HPDE6-E6E7 (cell line): ENCODE measurements around the gene IFNGR1.
"Not testable (repeated sequence)": the region's sequence is repeated elsewhere in the genome, so short reads cannot be mapped to it uniquely, and the experiment has no call there.

Experiments
- DNase-seq: peaks from one replicate; pipeline ENCODE4 v3.0.0; 2011; ENCODE audit warnings: missing footprints; ENCODE audit errors: extremely low spot score

IFNGR1 gene

DNA sequence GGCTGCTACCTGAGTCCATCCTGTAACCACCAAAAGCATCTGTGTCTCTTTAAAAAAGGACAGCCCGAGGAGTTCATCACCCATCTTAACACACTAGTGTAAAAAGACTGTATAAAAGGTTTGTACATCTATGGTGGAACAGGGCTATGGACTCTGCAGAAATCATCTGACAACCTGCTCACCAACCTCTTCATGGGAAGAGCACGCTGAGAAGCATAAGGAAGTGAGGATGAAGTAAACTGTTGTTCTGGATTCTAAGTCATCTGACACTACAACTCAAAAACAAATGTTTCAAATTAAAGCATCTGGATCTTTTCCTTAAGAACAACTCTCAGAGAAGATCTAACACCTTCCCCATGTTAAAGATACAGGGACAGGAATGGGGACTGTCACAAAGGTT, 5.4 kb downstream of the IFNGR1 start:
- no peak for DNase-seq

DNA sequence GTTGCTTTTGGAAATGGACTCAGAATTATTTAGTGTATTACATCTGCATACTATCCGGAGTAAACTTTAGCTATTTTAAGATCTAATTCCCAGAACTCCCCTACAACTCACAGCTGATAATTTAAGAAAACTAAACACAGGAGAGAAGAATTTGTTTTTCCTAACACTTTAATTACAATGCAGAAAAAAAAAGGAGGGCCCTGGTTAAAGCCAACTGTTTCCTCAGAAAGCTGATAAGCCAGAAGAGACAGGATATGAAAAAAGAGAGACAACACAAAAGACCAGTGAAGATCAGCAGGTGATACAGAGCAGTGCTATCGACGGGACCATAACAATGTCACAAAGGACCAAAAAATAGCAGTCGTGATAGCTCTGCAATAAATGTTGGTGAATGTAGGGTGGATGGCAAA, 5.8 kb downstream of the IFNGR1 start:
- DNase-seq: no peak

- no peak for DNase-seq
These were observed 7.3 kb downstream of the IFNGR1 start for GRCh38 chr6:137211910-137212309.

DNA sequence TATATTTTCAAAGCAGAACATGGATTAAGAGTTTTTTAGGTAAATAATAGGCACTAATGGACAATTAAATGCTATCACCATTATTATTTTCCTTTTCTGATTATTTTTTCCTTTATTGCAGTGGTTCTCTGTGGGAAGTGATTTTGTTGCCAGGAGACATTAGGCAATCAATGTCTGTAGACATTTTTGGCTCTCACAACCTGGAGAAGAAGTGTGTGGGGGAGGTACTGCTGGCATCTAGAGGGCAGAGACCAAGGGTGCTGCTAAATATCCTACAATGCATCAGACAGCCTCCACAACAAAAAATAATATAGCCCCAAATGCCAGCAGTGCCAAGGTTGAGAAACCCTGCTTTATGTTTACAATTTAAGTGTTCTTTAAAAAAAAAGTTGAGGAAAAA, 8.3 kb downstream of the IFNGR1 start:
- no peak for DNase-seq

- no peak for DNase-seq
These were observed 10.9 kb downstream of the IFNGR1 start for GRCh38 chr6:137208279-137208678.

DNA sequence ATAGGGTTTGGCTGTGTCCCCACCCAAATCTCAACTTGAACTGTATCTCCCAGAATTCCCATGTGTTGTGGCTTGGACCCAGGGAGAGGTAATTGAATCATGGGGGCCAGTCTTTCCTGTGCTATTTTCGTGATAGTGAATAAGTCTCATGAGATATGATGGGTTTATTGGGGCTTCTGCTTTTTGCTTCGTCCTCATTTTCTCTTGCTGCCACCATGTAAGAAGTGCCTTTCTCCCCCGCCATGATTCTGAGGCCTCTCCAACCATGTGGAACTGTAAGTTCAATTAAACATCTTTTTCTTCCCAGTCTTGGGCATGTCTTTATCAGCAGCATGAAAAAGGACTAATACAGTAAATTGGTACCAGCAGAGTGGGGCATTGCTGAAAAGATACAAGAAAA, 11.7 kb downstream of the IFNGR1 start:
- not testable (repeated sequence) for DNase-seq

DNA sequence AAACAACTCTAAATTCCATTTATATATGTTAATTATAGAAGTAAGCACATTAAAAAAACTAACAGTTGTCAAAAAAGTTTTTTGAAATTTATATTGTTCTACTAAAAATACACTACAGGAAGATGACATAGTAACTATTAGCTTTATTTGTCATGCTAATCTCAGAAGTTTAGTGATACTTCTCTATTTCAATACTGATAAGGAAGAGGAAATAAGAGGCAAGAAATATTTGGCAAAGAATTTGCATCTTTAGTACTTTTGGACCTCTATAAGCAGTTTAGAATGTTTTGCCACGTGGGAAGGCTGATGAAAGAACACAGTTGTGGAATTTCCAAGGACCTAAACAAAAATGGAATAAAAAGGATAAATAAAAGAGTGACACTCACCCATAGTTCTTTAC, 12.6 kb downstream of the IFNGR1 start:
- no peak for DNase-seq

- no peak for DNase-seq
These were observed 15.9 kb downstream of the IFNGR1 start for GRCh38 chr6:137203256-137203655.

DNA sequence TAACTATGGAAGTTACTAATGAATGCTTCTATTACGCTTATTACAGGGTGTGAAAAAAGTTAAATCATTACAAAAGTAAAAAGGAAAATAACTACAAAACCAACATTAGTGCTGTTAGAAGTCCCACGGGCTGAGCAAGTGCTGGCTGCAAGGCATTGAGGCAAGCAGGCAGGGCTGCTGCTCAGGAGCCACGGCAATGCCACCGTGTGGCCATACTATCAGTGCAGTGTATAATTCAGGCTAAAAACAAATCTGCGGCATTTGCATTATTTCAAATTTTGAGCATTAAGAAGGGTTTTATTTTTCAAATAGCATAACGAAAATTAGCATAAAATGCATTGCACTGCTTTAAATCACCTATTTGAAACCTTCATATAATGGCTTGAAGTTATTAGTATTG, 17.1 kb downstream of the IFNGR1 start:
- DNase-seq: no peak

DNA sequence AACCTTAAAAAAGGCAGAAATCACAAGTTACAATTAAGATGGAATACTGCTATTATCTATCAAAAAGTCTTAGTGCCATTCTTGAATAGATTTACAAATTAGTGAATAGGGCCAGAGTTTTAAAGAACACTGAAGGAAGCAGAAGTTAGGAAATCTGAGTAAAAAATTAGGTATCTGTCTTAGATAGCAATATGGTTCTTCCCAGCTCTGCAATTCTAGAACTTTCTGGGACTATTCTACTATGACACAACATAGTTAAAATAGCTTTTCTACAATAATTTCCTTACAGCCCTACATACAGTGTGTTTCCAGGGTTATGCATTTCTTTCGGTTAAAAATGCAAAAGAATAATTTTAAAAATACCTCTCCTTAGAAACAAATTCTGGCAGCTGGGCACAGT, 18.2 kb downstream of the IFNGR1 start:
- no peak for DNase-seq

DNA sequence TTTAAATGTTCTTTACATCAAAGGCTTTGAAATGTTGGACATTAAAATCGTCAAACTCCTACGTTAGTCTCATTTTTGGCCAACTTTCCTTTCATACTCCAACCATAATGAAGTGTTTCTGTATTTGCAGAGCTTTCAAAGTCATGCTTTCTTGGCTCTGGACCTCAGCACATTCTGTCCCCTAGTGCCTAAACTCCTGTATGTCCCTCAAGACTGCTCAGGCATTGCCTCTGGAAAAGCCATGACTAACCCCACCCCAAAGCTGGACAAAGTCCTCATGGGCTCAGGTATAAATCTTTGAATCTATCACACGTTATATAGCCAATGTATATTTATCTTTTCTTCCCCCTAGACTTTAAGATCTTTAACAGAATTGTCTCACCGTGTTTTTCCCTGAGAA, 18.9 kb downstream of the IFNGR1 start:
- DNase-seq: no peak

GRCh38 chr6:137197684-137198645, 21.2 kb downstream of the IFNGR1 start:
- no peak for DNase-seq

DNA sequence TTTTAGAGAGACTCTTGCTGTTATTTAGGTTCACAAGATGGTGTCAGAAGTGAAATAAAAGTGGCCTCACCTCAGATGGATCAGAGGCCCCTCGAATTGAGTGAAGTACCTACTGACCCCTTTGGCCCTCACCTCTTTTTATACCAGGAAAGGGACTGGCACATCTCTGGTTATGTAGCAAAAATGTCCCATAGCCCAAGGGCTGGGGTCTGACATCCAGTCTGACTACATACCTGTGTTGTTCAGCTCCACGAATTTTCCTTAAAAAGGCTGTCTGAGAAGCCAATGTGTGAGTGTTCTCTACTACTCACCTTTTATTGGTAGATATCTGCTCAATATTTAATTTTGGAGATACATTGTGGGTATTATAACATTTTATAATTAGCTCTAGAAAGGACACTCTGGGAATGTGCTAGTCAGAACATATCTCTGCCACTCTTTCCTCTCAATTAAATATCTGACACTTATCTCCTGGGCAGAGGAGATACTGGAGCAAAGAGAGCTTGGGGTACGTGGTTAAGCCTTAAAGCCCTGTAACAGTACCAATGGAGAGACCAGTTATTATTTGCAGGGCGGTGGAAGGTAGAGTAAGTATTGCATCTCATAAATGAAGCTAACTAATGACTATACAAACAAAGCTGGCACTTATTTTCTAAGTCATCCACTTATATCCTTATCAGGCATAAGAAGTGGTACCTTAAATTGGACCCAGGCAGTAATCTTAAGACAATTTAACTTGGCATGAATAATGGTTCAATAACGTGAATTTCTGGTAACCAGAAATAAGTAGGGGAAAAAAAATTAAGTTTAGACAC, 25.7 kb downstream of the IFNGR1 start:
- no peak for DNase-seq

DNA sequence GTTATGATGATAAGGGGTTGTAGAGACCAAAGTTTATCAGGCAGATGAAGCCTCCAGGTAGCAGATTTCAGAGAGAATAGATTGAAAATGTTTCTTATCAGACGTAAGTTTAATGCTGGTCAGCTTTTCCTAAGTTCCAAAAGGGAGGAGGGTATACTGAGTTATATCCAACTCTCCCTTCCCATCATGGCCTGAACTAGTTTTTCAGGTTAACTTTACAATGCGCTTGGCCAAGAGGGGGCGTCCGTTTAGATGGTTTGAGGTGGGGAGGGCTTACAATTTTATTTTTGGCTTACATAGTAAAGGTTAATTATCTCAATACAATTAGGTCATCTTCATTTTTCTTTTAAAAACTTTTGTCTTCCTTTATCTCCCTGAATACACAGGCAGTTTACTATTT, 26.4 kb downstream of the IFNGR1 start:
- no peak for DNase-seq

DNA sequence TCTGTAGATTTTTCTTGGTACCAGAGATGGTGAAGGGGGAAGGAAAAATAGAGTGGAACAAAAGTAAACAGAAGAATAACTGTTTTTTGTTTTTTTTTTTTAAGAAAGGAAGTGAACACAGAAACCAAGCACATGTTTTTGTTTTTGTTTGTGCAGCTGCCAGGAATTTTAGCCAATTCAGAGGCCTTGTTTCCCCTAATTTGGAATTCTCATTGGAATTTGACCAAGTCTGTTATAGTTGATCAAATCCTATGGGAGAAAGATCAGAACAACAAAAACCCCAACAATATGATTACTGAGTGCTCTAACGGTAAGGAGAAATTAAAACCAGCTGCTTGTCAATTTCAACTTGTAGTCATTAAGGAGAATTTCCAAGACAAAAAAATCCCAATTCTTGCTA, 27.5 kb downstream of the IFNGR1 start:
- no peak for DNase-seq

- DNase-seq: no peak
These were observed 27.9 kb downstream of the IFNGR1 start for GRCh38 chr6:137191236-137191635.

GRCh38 chr6:137190583-137191094, 28.5 kb downstream of the IFNGR1 start:
- no peak for DNase-seq

DNA sequence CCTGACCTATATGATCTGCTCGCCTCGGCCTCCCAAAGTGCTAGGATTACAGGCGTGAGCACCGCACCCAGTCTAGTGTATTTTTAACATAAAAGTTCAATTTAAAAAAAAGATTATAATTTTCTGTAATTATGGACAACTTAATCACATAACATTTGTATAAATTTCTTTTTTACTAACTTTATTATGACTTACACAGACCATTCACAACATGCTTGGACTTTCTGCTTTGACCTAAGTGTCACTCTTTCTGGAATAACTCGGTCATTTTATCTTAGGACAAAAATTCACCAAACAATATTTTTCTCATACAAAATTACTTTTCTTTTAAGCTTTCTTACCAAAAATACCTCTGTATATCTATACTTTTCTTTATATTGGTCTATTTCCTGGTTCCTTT, 30.3 kb downstream of the IFNGR1 start:
- no peak for DNase-seq

DNA sequence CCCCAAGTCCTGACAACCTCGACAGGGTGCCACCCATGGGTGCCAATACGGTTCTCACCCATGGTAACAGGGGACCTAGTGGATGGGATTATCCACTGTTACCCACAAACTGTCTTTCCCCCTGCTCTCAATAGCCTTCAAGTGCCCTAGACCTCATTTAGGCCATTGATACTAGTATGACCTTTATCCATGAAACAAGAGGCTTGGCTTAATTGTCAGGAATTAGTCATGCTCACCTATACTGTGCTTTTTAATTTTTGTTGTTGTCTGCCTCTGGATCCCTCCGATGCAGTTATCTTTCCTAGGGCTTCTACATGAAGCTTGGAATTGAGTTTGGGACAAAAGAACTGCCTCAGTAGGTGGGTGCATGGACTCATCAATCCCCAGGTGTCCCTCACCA, 33.9 kb downstream of the IFNGR1 start:
- DNase-seq: no peak

- no peak for DNase-seq
These were observed 36.5 kb downstream of the IFNGR1 start for GRCh38 chr6:137182654-137183073.

- DNase-seq: no peak
These were observed 37.1 kb downstream of the IFNGR1 start for GRCh38 chr6:137181891-137182653.

GRCh38 chr6:137177611-137178010, 41.6 kb downstream of the IFNGR1 start:
- DNase-seq: no peak
